Upper lobe of left lung (tissue), 6 donors: ENCODE results near the gene BABAM2. TPM values are rescaled to one million over a fixed set of nuclear protein-coding genes. Genes with fewer than 3 reads are reported as not detected.

Experiments
- ATAC-seq, 2 donors: fragments of 200-7000 bp; cut with Tn5 transposase; one replicate each; pipeline ENCODE4 v1.9.1; 2022; ENCODE audit warnings: mild to moderate bottlenecking in 2 of 2, moderate library complexity in 2 of 2; ENCODE audit not compliant: low FRiP score in 2 of 2
- DNase-seq, 2 donors: peaks; one replicate each; pipeline ENCODE4 v3.0.0-alpha.2; 2019 to 2020
- H3K27ac ChIP-seq, 4 donors: fragments of 200-600 bp; sonication (generic); one replicate each; pipeline ENCODE4 v1.5.1; 2016 to 2019
- H3K27me3 ChIP-seq, 4 donors: fragments of 200-600 bp; sonication (generic); one replicate each; pipeline ENCODE4 v1.5.1; 2017 to 2019
- H3K36me3 ChIP-seq, 4 donors: fragments of 200-600 bp; sonication (generic); one replicate each; pipeline ENCODE4 v1.5.1; 2016 to 2019
- H3K4me1 ChIP-seq, 4 donors: fragments of 200-600 bp; sonication (generic); one replicate each; pipeline ENCODE4 v1.5.1; 2018 to 2019
- H3K4me3 ChIP-seq, 4 donors: fragments of 200-600 bp; sonication (generic); one replicate each; pipeline ENCODE4 v1.5.1; 2017 to 2019; ENCODE audit warnings: mild to moderate bottlenecking in 2 of 4, moderate library complexity in 1 of 4
- H3K9me3 ChIP-seq, 4 donors: fragments of 200-600 bp; sonication (generic); one replicate each; pipeline ENCODE4 v1.5.1; 2018 to 2019
- EP300 ChIP-seq, 4 donors: sonication (generic); formaldehyde crosslinking; IDR thresholded peaks; one replicate each; pipeline ENCODE4 v1.5.1; 2017; ENCODE audit warnings: antibody characterized with exemption in 4 of 4, control low read depth in 2 of 4
- POLR2A ChIP-seq, 4 donors: fragments of 450-650 bp; IDR thresholded peaks; one replicate each; pipeline ENCODE4 v1.5.1; 2016 to 2017; ENCODE audit warnings: antibody characterized with exemption in 4 of 4, mild to moderate bottlenecking in 2 of 4
- POLR2AphosphoS5 ChIP-seq, 2 donors: sonication (generic); formaldehyde crosslinking; IDR thresholded peaks; one replicate each; pipeline ENCODE4 v1.5.1; 2017; ENCODE audit warnings: antibody characterized with exemption in 2 of 2
- WGBS, 2 donors: methylation state at CpG; one replicate each; pipeline ENCODE4 v1.1.5; 2017 to 2018; 5-methylcytosine and 5-hydroxymethylcytosine counted together
- total RNA-seq, 6 donors: library from RNA; depleted of rRNA in 4 of 6; stranded (reverse); fragments of >200 nt in 4 of 6; gene quantifications; one replicate each; pipeline versions ENCODE4 v1.1.0 to v1.2.1, GENCODE V29; 2016 to 2021
- TF ChIP-seq, protein P1 (sequence below), 6 experiments: fragments of 450-650 bp in 4 of 6; fragments of 200-600 bp in 2 of 6; sonication (generic) in 2 of 6; IDR thresholded peaks; one replicate each; pipeline ENCODE4 v1.5.1; 2016 to 2019; ENCODE audit warnings: antibody characterized with exemption in 6 of 6
- donor health status: DM: no; HTN: no; CAD: no; lungs with moderate emphysema.
- donor health status: DM: no; HTN: yes; CAD: no; lungs with severe emphysema.

Gene BABAM2
- total RNA-seq, 6 donors from 2014 or later, result 23.0 to 44.0 (median 38.2) TPM

DNA sequence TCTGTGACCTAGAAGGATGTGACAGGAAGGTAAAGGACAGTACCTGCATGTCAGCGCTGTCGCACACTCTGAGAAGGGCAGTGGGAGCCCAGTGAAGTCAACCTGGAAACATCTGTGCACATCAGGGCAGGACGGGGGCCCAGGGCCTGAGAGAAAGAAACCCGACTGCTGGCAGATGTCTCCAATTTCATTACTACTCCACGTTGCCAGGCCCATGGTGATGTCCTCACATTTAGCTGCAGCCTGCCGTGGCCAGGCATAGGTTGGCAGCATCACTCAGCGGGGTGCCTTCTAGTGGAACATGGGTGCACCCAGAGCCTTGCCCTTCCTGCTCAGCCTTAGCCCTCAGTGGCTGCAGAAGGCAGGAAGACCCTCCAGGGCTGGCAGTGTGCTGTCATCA, 429.8 kb downstream of the BABAM2 start:
- Histone ChIP-seq H3K36me3 (peaks cover 0 to 5% (median 0%) of the 10 kb centered on the region in 4 donors), H3K27ac (no peak overlapping the region), H3K4me1 (no peaks in the 10 kb centered on the region), H3K9me3 (no peaks in the 10 kb centered on the region), H3K4me3 (no peak overlapping the region), H3K27me3 (no peaks in the 10 kb centered on the region)
- TF ChIP-seq POLR2AphosphoS5 (IDR thresholded peaks at IDR 0.05), result no peak
- TF ChIP-seq EP300 (IDR thresholded peaks at IDR 0.05), result no peak
- no peak for TF ChIP-seq POLR2A (IDR thresholded peaks at IDR 0.05)
- TF ChIP-seq, protein P1, sequence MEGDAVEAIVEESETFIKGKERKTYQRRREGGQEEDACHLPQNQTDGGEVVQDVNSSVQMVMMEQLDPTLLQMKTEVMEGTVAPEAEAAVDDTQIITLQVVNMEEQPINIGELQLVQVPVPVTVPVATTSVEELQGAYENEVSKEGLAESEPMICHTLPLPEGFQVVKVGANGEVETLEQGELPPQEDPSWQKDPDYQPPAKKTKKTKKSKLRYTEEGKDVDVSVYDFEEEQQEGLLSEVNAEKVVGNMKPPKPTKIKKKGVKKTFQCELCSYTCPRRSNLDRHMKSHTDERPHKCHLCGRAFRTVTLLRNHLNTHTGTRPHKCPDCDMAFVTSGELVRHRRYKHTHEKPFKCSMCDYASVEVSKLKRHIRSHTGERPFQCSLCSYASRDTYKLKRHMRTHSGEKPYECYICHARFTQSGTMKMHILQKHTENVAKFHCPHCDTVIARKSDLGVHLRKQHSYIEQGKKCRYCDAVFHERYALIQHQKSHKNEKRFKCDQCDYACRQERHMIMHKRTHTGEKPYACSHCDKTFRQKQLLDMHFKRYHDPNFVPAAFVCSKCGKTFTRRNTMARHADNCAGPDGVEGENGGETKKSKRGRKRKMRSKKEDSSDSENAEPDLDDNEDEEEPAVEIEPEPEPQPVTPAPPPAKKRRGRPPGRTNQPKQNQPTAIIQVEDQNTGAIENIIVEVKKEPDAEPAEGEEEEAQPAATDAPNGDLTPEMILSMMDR (IDR thresholded peaks at IDR 0.05), result no peak
- ATAC-seq (no peak), DNase-seq (no peak)
- 87 to 95% methylated on average over 3 to 7 of the region's 7 CpGs for WGBS, 2 donors

GRCh38 chr2:28321426-28321825, 430.9 kb downstream of the BABAM2 start:
- H3K4me3 ChIP-seq, result no peak overlapping the region
- TF ChIP-seq POLR2AphosphoS5 (IDR thresholded peaks at IDR 0.05) (no peak), POLR2A (IDR thresholded peaks at IDR 0.05) (no peak), EP300 (IDR thresholded peaks at IDR 0.05) (no peak)
- TF ChIP-seq, protein P1 (IDR thresholded peaks at IDR 0.05), result no peak
- H3K9me3 ChIP-seq, result no peaks in the 10 kb centered on the region
- no peak overlapping the region for H3K27ac ChIP-seq
- ATAC-seq, result no peak
- H3K4me1 ChIP-seq, result no peaks in the 10 kb centered on the region
- 85 to 86% methylated on average over 4 of the region's 4 CpGs for WGBS, 2 donors
- no peaks in the 10 kb centered on the region for H3K27me3 ChIP-seq
- peaks cover 0 to 5% (median 0%) of the 10 kb centered on the region in 4 donors for H3K36me3 ChIP-seq
- DNase-seq, result no peak

DNA sequence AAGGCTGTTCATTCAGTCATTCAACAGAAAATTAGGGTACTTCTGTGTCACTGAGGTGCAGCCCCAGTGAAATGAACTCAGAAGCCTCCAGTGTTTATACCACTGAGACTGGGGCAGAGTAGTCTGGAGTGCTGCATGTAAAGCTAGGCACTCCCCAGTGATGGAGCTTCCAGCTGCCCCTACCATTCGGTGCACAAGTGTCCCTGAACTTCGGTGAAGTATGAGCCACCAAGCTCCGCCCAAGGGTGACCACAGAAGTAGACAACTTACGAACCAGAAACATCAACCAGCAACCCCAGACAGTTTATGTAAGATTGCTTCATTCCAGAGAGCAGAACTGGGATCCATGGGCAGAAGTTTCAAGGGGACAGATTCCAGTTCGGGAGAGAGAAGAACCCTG, 431.5 kb downstream of the BABAM2 start:
- H3K9me3 ChIP-seq, result no peaks in the 10 kb centered on the region
- H3K36me3 ChIP-seq, result peaks cover 0 to 5% (median 0%) of the 10 kb centered on the region in 4 donors
- WGBS, 2 donors, result 65 to 73% methylated on average over 4 to 5 of the region's 5 CpGs
- no peaks in the 10 kb centered on the region for H3K4me1 ChIP-seq
- no peak overlapping the region for H3K4me3 ChIP-seq
- H3K27me3 ChIP-seq, result no peaks in the 10 kb centered on the region
- ATAC-seq (no peak), DNase-seq (no peak)
- no peak for TF ChIP-seq POLR2AphosphoS5 (IDR thresholded peaks at IDR 0.05)
- TF ChIP-seq POLR2A (IDR thresholded peaks at IDR 0.05), result no peak
- TF ChIP-seq EP300 (IDR thresholded peaks at IDR 0.05), result no peak
- TF ChIP-seq, protein P1 (IDR thresholded peaks at IDR 0.05), result no peak
- no peak overlapping the region for H3K27ac ChIP-seq

DNA sequence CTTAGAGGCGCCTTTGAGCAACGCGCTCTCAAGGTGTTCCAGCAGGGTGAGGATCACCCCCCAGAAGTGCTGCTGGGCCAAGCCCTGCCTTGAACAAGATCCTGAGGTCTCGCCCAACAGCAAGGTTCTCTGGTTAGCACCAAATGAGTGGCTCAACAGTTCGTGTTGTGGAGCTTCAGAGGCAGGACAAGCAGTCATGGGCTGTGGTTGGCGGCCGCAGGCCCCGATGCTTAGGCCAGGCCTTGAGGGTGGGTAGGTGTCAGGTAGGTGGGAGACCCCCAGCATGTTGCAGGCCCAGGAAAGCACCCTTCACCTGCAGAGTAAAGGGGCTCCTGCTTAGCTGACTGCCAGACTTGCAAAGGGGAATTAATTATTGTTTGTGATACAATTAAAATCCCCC, 431.9 kb downstream of the BABAM2 start:
- no peak for TF ChIP-seq POLR2AphosphoS5 (IDR thresholded peaks at IDR 0.05)
- H3K9me3 ChIP-seq, result no peaks in the 10 kb centered on the region
- WGBS, 2 donors, result 96 to 97% methylated on average over 5 to 8 of the region's 8 CpGs
- ATAC-seq (no peak), DNase-seq (peak in 1 of 2 donors; percentile 68)
- H3K4me1 ChIP-seq, result no peaks in the 10 kb centered on the region
- H3K27ac ChIP-seq, result no peak overlapping the region
- H3K36me3 ChIP-seq, result peaks cover 0 to 5% (median 0%) of the 10 kb centered on the region in 4 donors
- H3K27me3 ChIP-seq, result no peaks in the 10 kb centered on the region
- H3K4me3 ChIP-seq, result no peak overlapping the region

GRCh38 chr2:28322981-28323396, 432.5 kb downstream of the BABAM2 start:
- DNase-seq (no peak), ATAC-seq (no peak)
- TF ChIP-seq EP300 (IDR thresholded peaks at IDR 0.05), result no peak
- no peak for TF ChIP-seq POLR2AphosphoS5 (IDR thresholded peaks at IDR 0.05)
- Histone ChIP-seq H3K9me3 (no peaks in the 10 kb centered on the region), H3K27me3 (no peaks in the 10 kb centered on the region), H3K4me3 (no peak overlapping the region), H3K27ac (no peak overlapping the region), H3K4me1 (peaks cover 0 to 5% (median 0%) of the 10 kb centered on the region in 4 donors), H3K36me3 (peaks cover 0 to 5% (median 0%) of the 10 kb centered on the region in 4 donors)
- 90 to 92% methylated on average over 6 of the region's 6 CpGs for WGBS, 2 donors

DNA sequence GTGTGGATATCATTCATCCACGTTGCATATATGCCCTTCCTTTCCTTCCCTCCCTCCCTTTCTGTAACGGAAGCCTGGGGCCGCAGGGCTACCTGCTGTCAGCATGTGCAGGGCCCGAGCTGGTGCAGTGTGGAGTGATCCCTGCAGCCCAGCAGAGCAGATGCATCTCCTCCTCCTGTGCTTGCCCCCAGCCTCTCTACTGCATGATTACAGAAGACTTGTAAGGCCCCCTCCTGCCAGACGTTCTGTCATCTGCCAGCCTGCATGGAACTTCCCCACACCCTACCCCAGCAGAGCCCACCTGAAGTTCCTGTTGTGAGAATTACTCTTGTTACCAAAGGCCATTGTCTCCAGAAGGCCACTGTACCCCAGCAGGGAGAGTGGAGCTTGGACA, 434.6 kb downstream of the BABAM2 start:
- WGBS, 2 donors, result 78 to 80% methylated on average over 5 of the region's 5 CpGs
- no peak for DNase-seq

More for the DNA sequence above, 434.6 kb downstream of the BABAM2 start:
- TF ChIP-seq POLR2AphosphoS5 (IDR thresholded peaks at IDR 0.05) (no peak), EP300 (IDR thresholded peaks at IDR 0.05) (no peak), POLR2A (IDR thresholded peaks at IDR 0.05) (no peak)
- TF ChIP-seq, protein P1 (IDR thresholded peaks at IDR 0.05), result no peak
- Histone ChIP-seq H3K27me3 (no peaks in the 10 kb centered on the region), H3K4me3 (no peak overlapping the region), H3K36me3 (peaks cover 0 to 4% (median 0%) of the 10 kb centered on the region in 4 donors), H3K9me3 (no peaks in the 10 kb centered on the region), H3K4me1 (peaks cover 0 to 6% (median 0%) of the 10 kb centered on the region in 4 donors), H3K27ac (no peak overlapping the region)
- ATAC-seq, result no peak
